ENCODE measurements around the gene PXDC1. TPM values are rescaled to one million over a fixed set of nuclear protein-coding genes. Genes with fewer than 3 reads are reported as not detected.
A peak's percentile ranks its signal among the peaks of the same experiment; 100 is the strongest.
"Not testable (repeated sequence)": the region's sequence is repeated elsewhere in the genome, so short reads cannot be mapped to it uniquely, and the experiment has no call there.

Gene PXDC1
- total RNA-seq, 1 donor from 2014 or later, result 41.0 TPM

GRCh38 chr6:3777730-3778461 is 26.4 kb upstream of the PXDC1 start:
- Mint-ChIP-seq H3K4me1 (ENCODE audit: unreplicated experiment) (peaks cover 6% of the 10 kb centered on the region), H3K27ac (ENCODE audit: unreplicated experiment) (no peak overlapping the region), H3K27me3 (ENCODE audit: unreplicated experiment) (peaks cover 11% of the 10 kb centered on the region), H3K9me3 (ENCODE audit: unreplicated experiment) (no peaks in the 10 kb centered on the region), H3K36me3 (ENCODE audit: low read depth, unreplicated experiment) (no peaks in the 10 kb centered on the region), H3K4me3 (ENCODE audit: unreplicated experiment) (no peak overlapping the region)
- DNase-seq (ENCODE audit: low spot score), result no peak
- no peak for TF ChIP-seq CTCF (IDR thresholded peaks at IDR 0.05; ENCODE audit: unreplicated experiment)

DNA sequence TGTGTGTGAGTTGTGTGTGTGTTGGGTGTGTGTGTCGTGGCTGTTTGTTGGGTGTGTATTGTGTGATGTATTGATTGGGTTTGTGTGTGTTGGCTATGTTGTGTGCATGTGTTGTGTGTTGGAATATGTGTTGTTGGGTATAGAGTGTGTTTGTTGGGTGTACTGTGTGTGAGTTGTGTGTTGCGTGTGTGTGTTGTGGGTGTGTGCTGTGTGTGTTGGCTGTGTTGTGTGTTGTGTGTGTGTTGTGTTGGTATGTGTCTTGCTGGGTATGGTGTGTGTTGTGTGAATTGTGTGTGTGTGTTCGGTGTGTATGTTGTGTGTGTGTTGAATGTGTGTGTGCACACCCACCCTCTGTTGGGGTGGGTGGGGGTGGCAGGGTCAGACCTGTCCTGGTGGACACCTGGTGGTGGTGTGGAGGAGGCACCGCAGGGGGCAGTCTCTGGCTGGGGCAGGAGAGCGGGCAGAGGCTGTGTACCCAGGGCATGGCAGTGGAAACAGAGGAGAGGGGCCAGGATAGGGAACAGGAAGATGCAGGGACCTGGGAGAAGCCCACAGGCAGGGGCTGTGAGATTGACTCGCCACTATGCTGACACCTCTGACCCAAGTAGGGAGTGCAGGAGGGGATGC is 25.5 kb upstream of the PXDC1 start:
- peak; percentile 14 for DNase-seq (ENCODE audit: low spot score)
- H3K27ac Mint-ChIP-seq (ENCODE audit: unreplicated experiment), result peak overlapping the region; percentile 33
- H3K36me3 Mint-ChIP-seq (ENCODE audit: low read depth, unreplicated experiment), result no peaks in the 10 kb centered on the region
- no peak for TF ChIP-seq CTCF (IDR thresholded peaks at IDR 0.05; ENCODE audit: unreplicated experiment)
- no peak overlapping the region for H3K4me3 Mint-ChIP-seq (ENCODE audit: unreplicated experiment)
- peaks cover 13% of the 10 kb centered on the region for H3K27me3 Mint-ChIP-seq (ENCODE audit: unreplicated experiment)
- no peaks in the 10 kb centered on the region for H3K9me3 Mint-ChIP-seq (ENCODE audit: unreplicated experiment)
- peaks cover 6% of the 10 kb centered on the region for H3K4me1 Mint-ChIP-seq (ENCODE audit: unreplicated experiment)

DNA sequence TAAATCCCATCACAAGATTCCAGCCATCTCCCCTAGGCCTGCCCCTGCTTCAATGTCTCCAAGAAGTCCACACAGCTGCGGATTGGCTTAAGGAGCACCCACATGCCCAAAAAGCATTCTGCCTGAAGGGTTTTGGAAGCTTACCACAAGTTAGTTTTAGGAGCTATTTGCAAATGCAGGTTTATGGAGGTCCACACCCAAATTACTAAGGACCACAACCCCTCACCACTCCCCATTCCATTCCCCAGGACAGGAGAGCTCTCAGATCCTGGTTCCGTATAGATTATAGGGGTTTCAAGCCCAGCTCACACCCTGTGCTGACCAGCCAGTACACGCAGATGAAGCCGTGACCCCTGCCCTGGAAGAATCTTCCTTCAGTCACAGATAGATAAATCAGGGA is 24.3 kb upstream of the PXDC1 start:
- no peaks in the 10 kb centered on the region for H3K36me3 Mint-ChIP-seq (ENCODE audit: low read depth, unreplicated experiment)
- no peak overlapping the region for H3K27ac Mint-ChIP-seq (ENCODE audit: unreplicated experiment)
- H3K27me3 Mint-ChIP-seq (ENCODE audit: unreplicated experiment), result peaks cover 8% of the 10 kb centered on the region
- H3K4me1 Mint-ChIP-seq (ENCODE audit: unreplicated experiment), result peaks cover 6% of the 10 kb centered on the region
- no peaks in the 10 kb centered on the region for H3K9me3 Mint-ChIP-seq (ENCODE audit: unreplicated experiment)
- no peak for TF ChIP-seq CTCF (IDR thresholded peaks at IDR 0.05; ENCODE audit: unreplicated experiment)
- DNase-seq (ENCODE audit: low spot score), result no peak
- no peak overlapping the region for H3K4me3 Mint-ChIP-seq (ENCODE audit: unreplicated experiment)

DNA sequence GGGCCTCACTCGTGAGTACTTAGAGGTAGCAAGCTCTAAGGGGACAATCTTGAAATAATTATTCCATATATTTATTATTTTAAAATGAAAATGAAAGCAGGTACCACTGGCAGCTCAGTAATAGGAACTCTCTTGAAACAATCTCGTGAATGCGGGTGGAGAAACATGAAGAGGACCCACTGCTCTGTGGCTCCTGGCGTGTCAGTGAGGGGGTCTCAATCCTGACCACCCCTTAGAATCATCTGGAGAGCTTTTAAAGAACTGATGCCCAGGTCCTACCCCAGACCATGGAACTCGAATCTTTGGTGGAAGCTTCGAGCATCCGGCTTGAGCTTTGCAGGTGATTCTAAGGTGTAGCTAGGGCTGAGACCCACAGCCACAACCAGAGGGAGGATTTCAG is 23.9 kb upstream of the PXDC1 start:
- TF ChIP-seq CTCF (IDR thresholded peaks at IDR 0.05; ENCODE audit: unreplicated experiment), result no peak
- DNase-seq (ENCODE audit: low spot score), result no peak
- Mint-ChIP-seq H3K9me3 (ENCODE audit: unreplicated experiment) (no peaks in the 10 kb centered on the region), H3K4me1 (ENCODE audit: unreplicated experiment) (peaks cover 6% of the 10 kb centered on the region), H3K27ac (ENCODE audit: unreplicated experiment) (no peak overlapping the region), H3K36me3 (ENCODE audit: low read depth, unreplicated experiment) (no peaks in the 10 kb centered on the region), H3K27me3 (ENCODE audit: unreplicated experiment) (peaks cover 8% of the 10 kb centered on the region), H3K4me3 (ENCODE audit: unreplicated experiment) (no peak overlapping the region)

DNA sequence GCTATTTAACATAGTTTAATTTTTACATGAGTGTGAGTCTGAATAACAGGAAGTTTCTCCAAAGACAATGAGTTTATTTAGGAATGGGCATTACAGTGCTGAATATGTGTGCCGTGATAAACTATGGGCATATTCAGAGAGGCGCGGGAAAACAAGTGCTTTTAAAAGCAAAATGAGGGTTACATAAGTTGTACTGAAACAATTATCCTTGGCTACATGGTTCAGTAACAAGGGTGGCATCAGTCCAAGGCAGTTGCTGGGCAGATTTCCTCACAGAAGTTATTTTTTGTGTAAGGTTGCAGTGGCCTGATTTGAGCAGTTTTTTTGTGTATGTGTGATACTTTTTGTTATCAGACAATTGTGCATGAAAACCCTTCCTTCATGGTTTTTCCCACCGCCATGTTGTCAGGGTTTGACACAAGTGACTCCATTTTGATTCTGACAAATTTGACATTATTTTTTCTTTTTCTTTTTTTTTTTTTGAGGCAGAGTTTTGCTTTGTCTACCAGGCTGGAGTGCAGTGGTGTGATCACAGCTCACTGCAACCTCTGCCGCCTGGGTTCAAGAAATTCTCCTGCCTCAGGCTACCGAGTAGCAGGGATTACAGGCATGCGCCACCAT is 22.3 kb upstream of the PXDC1 start:
- H3K27me3 Mint-ChIP-seq (ENCODE audit: unreplicated experiment), result peaks cover 6% of the 10 kb centered on the region
- DNase-seq (ENCODE audit: low spot score), result no peak
- no peak overlapping the region for H3K4me3 Mint-ChIP-seq (ENCODE audit: unreplicated experiment)
- H3K27ac Mint-ChIP-seq (ENCODE audit: unreplicated experiment), result no peak overlapping the region
- TF ChIP-seq CTCF (IDR thresholded peaks at IDR 0.05; ENCODE audit: unreplicated experiment), result no peak
- peaks cover 6% of the 10 kb centered on the region for H3K4me1 Mint-ChIP-seq (ENCODE audit: unreplicated experiment)
- H3K36me3 Mint-ChIP-seq (ENCODE audit: low read depth, unreplicated experiment), result no peaks in the 10 kb centered on the region
- no peaks in the 10 kb centered on the region for H3K9me3 Mint-ChIP-seq (ENCODE audit: unreplicated experiment)

GRCh38 chr6:3772127-3772999 is 20.9 kb upstream of the PXDC1 start:
- not testable (repeated sequence) for H3K27me3 Mint-ChIP-seq (ENCODE audit: unreplicated experiment); H3K9me3 Mint-ChIP-seq (ENCODE audit: unreplicated experiment); H3K4me3 Mint-ChIP-seq (ENCODE audit: unreplicated experiment); H3K27ac Mint-ChIP-seq (ENCODE audit: unreplicated experiment); DNase-seq (ENCODE audit: low spot score); H3K36me3 Mint-ChIP-seq (ENCODE audit: low read depth, unreplicated experiment); H3K4me1 Mint-ChIP-seq (ENCODE audit: unreplicated experiment)
